Measurements from ENCODE around the gene TAF1.

- no peak for TF ChIP-seq CTCF (IDR thresholded peaks at IDR 0.05)
- TF ChIP-seq POLR2A (IDR thresholded peaks at IDR 0.05), result no peak
Observed at GRCh38 chrX:71475785-71476540, 109.8 kb downstream of the TAF1 start.
